ENCODE results near the gene ZNF530.

ZNF530 gene

GRCh38 chr19:57570707-57571106 lies 29.0 kb upstream of the ZNF530 start:
- Histone ChIP-seq H3K27ac (ENCODE audit: low read depth, low read length) (no peak overlapping the region), H3K4me3 (ENCODE audit: low read depth in 1 of 5, low read length in 5 of 5) (peak overlapping the region in 4 of 5 donors; percentile 10 to 93 (median 52)), H3K9ac (ENCODE audit: low read length in 5 of 5) (no peak overlapping the region), H3K9me3 (ENCODE audit: control insufficient read depth in 5 of 5, low read length in 5 of 5) (peaks cover 71 to 98% (median 95%) of the 10 kb centered on the region in 5 donors), H3K36me3 (ENCODE audit: control insufficient read depth in 5 of 5, insufficient read depth in 5 of 5, low read length in 5 of 5) (peaks cover 33 to 45% (median 40%) of the 10 kb centered on the region in 5 donors), H3K4me1 (ENCODE audit: control insufficient read depth in 5 of 5, insufficient read depth in 5 of 5, low read length in 5 of 5) (peaks cover 0 to 11% (median 0%) of the 10 kb centered on the region in 5 donors), H3K27me3 (ENCODE audit: control insufficient read depth in 5 of 5, insufficient read depth in 4 of 5, low read length in 5 of 5) (peaks cover 0 to 10% (median 0%) of the 10 kb centered on the region in 5 donors)

GRCh38 chr19:57572415-57572947 lies 27.2 kb upstream of the ZNF530 start:
- Histone ChIP-seq H3K36me3 (ENCODE audit: control insufficient read depth in 5 of 5, insufficient read depth in 5 of 5, low read length in 5 of 5) (peaks cover 33 to 58% (median 50%) of the 10 kb centered on the region in 5 donors), H3K4me1 (ENCODE audit: control insufficient read depth in 5 of 5, insufficient read depth in 5 of 5, low read length in 5 of 5) (peaks cover 0 to 11% (median 2%) of the 10 kb centered on the region in 5 donors), H3K27ac (ENCODE audit: low read depth, low read length) (no peak overlapping the region), H3K9ac (ENCODE audit: low read length in 5 of 5) (peak overlapping the region in 1 of 5 donors; percentile 91), H3K27me3 (ENCODE audit: control insufficient read depth in 5 of 5, insufficient read depth in 4 of 5, low read length in 5 of 5) (peaks cover 0 to 10% (median 0%) of the 10 kb centered on the region in 5 donors), H3K4me3 (ENCODE audit: low read depth in 1 of 5, low read length in 5 of 5) (peak overlapping the region; percentile 26 to 93 (median 45)), H3K9me3 (ENCODE audit: control insufficient read depth in 5 of 5, low read length in 5 of 5) (peaks cover 69 to 97% (median 93%) of the 10 kb centered on the region in 5 donors)

- Histone ChIP-seq H3K27me3 (ENCODE audit: control insufficient read depth in 5 of 5, insufficient read depth in 4 of 5, low read length in 5 of 5) (peaks cover 0 to 10% (median 0%) of the 10 kb centered on the region in 5 donors), H3K9me3 (ENCODE audit: control insufficient read depth in 5 of 5, low read length in 5 of 5) (peaks cover 52 to 60% (median 59%) of the 10 kb centered on the region in 5 donors), H3K4me3 (ENCODE audit: low read depth in 1 of 5, low read length in 5 of 5) (peak overlapping the region; percentile 32 to 93 (median 59)), H3K4me1 (ENCODE audit: control insufficient read depth in 5 of 5, insufficient read depth in 5 of 5, low read length in 5 of 5) (peaks cover 14 to 18% (median 16%) of the 10 kb centered on the region in 5 donors), H3K27ac (ENCODE audit: low read depth, low read length) (no peak overlapping the region), H3K9ac (ENCODE audit: low read length in 5 of 5) (no peak overlapping the region), H3K36me3 (ENCODE audit: control insufficient read depth in 5 of 5, insufficient read depth in 5 of 5, low read length in 5 of 5) (peaks cover 32 to 53% (median 48%) of the 10 kb centered on the region in 5 donors)
Measured at GRCh38 chr19:57576661-57577060, 23.0 kb upstream of the ZNF530 start.

- Histone ChIP-seq H3K9me3 (ENCODE audit: control insufficient read depth in 5 of 5, low read length in 5 of 5) (peaks cover 34 to 48% (median 39%) of the 10 kb centered on the region in 5 donors), H3K27ac (ENCODE audit: low read depth, low read length) (peak within 1 kb of the TSS; percentile 46), H3K4me3 (ENCODE audit: low read depth in 1 of 5, low read length in 5 of 5) (peak within 1 kb of the TSS; percentile 73 to 98 (median 92)), H3K9ac (ENCODE audit: low read length in 5 of 5) (peak within 1 kb of the TSS in 4 of 5 donors; percentile 70 to 91 (median 88)), H3K4me1 (ENCODE audit: control insufficient read depth in 5 of 5, insufficient read depth in 5 of 5, low read length in 5 of 5) (peaks cover 3 to 25% (median 22%) of the 10 kb centered on the region in 5 donors), H3K27me3 (ENCODE audit: control insufficient read depth in 5 of 5, insufficient read depth in 4 of 5, low read length in 5 of 5) (no peaks in the 10 kb centered on the region), H3K36me3 (ENCODE audit: control insufficient read depth in 5 of 5, insufficient read depth in 5 of 5, low read length in 5 of 5) (peaks cover 13 to 34% (median 29%) of the 10 kb centered on the region in 5 donors)
Measured at GRCh38 chr19:57578487-57579205, 21.0 kb upstream of the ZNF530 start, which contains the start of gene ZNF416. TSS of gene ZNF416 (minus strand) at chr19:57578911. CDS start at chr19:57578704, 207 bp downstream.

- no peak overlapping the region for H3K27ac ChIP-seq (ENCODE audit: low read depth, low read length)
- H3K27me3 ChIP-seq (ENCODE audit: control insufficient read depth in 5 of 5, insufficient read depth in 4 of 5, low read length in 5 of 5), result no peaks in the 10 kb centered on the region
- H3K4me1 ChIP-seq (ENCODE audit: control insufficient read depth in 5 of 5, insufficient read depth in 5 of 5, low read length in 5 of 5), result peaks cover under 1 to 27% (median 27%) of the 10 kb centered on the region in 5 donors
- H3K4me3 ChIP-seq (ENCODE audit: low read depth in 1 of 5, low read length in 5 of 5), result peak overlapping the region; percentile 8 to 93 (median 78)
- no peak overlapping the region for H3K9ac ChIP-seq (ENCODE audit: low read length in 5 of 5)
- peaks cover 8 to 33% (median 23%) of the 10 kb centered on the region in 5 donors for H3K9me3 ChIP-seq (ENCODE audit: control insufficient read depth in 5 of 5, low read length in 5 of 5)
- H3K36me3 ChIP-seq (ENCODE audit: control insufficient read depth in 5 of 5, insufficient read depth in 5 of 5, low read length in 5 of 5), result peaks cover 0 to 6% (median 2%) of the 10 kb centered on the region in 5 donors
Measured at GRCh38 chr19:57583104-57583520, 16.6 kb upstream of the ZNF530 start.

GRCh38 chr19:57583521-57584416 lies 15.9 kb upstream of the ZNF530 start, which contains the start of gene ZIK1:
TSS of gene ZIK1 (plus strand) at chr19:57584145. CDS start at chr19:57584357, 212 bp downstream.
- H3K9ac ChIP-seq (ENCODE audit: low read length in 5 of 5), result peak within 1 kb of the TSS in 3 of 5 donors; percentile 32 to 67 (median 65)
- H3K9me3 ChIP-seq (ENCODE audit: control insufficient read depth in 5 of 5, low read length in 5 of 5), result peaks cover 13 to 40% (median 29%) of the 10 kb centered on the region in 5 donors
- no peak within 1 kb of the TSS for H3K27ac ChIP-seq (ENCODE audit: low read depth, low read length)
- H3K4me3 ChIP-seq (ENCODE audit: low read depth in 1 of 5, low read length in 5 of 5), result peak within 1 kb of the TSS; percentile 74 to 93 (median 78)
- H3K4me1 ChIP-seq (ENCODE audit: control insufficient read depth in 5 of 5, insufficient read depth in 5 of 5, low read length in 5 of 5), result peaks cover 0 to 24% (median 22%) of the 10 kb centered on the region in 5 donors
- H3K27me3 ChIP-seq (ENCODE audit: control insufficient read depth in 5 of 5, insufficient read depth in 4 of 5, low read length in 5 of 5), result no peaks in the 10 kb centered on the region
- H3K36me3 ChIP-seq (ENCODE audit: control insufficient read depth in 5 of 5, insufficient read depth in 5 of 5, low read length in 5 of 5), result peaks cover 0 to 12% (median 9%) of the 10 kb centered on the region in 5 donors

- Histone ChIP-seq H3K36me3 (ENCODE audit: control insufficient read depth in 5 of 5, insufficient read depth in 5 of 5, low read length in 5 of 5) (peaks cover 20 to 37% (median 34%) of the 10 kb centered on the region in 5 donors), H3K9ac (ENCODE audit: low read length in 5 of 5) (no peak overlapping the region), H3K4me1 (ENCODE audit: control insufficient read depth in 5 of 5, insufficient read depth in 5 of 5, low read length in 5 of 5) (peaks cover 7 to 18% (median 18%) of the 10 kb centered on the region in 5 donors), H3K27me3 (ENCODE audit: control insufficient read depth in 5 of 5, insufficient read depth in 4 of 5, low read length in 5 of 5) (peaks cover 0 to 2% (median 0%) of the 10 kb centered on the region in 5 donors), H3K4me3 (ENCODE audit: low read depth in 1 of 5, low read length in 5 of 5) (peak overlapping the region in 4 of 5 donors; percentile 18 to 45 (median 34)), H3K9me3 (ENCODE audit: control insufficient read depth in 5 of 5, low read length in 5 of 5) (peaks cover 44 to 78% (median 67%) of the 10 kb centered on the region in 5 donors), H3K27ac (ENCODE audit: low read depth, low read length) (no peak overlapping the region)
Measured at GRCh38 chr19:57587529-57587928, 12.2 kb upstream of the ZNF530 start.

GRCh38 chr19:57599377-57599760 lies 316 bp upstream of the ZNF530 start:
- Histone ChIP-seq H3K9me3 (ENCODE audit: control insufficient read depth in 5 of 5, low read length in 5 of 5) (peaks cover 6 to 24% (median 15%) of the 10 kb centered on the region in 5 donors), H3K27me3 (ENCODE audit: control insufficient read depth in 5 of 5, insufficient read depth in 4 of 5, low read length in 5 of 5) (no peaks in the 10 kb centered on the region), H3K4me3 (ENCODE audit: low read depth in 1 of 5, low read length in 5 of 5) (peak overlapping the region; percentile 78 to 97 (median 92)), H3K9ac (ENCODE audit: low read length in 5 of 5) (peak overlapping the region in 3 of 5 donors; percentile 65 to 86 (median 78)), H3K27ac (ENCODE audit: low read depth, low read length) (no peak overlapping the region), H3K36me3 (ENCODE audit: control insufficient read depth in 5 of 5, insufficient read depth in 5 of 5, low read length in 5 of 5) (peaks cover 1 to 12% (median 8%) of the 10 kb centered on the region in 5 donors), H3K4me1 (ENCODE audit: control insufficient read depth in 5 of 5, insufficient read depth in 5 of 5, low read length in 5 of 5) (peaks cover 0 to 16% (median 14%) of the 10 kb centered on the region in 5 donors)

GRCh38 chr19:57606931-57607330 lies 7.2 kb downstream of the ZNF530 start:
- H3K27me3 ChIP-seq (ENCODE audit: control insufficient read depth in 5 of 5, insufficient read depth in 4 of 5, low read length in 5 of 5), result no peaks in the 10 kb centered on the region
- peaks cover 20 to 44% (median 33%) of the 10 kb centered on the region in 5 donors for H3K36me3 ChIP-seq (ENCODE audit: control insufficient read depth in 5 of 5, insufficient read depth in 5 of 5, low read length in 5 of 5)
- H3K9me3 ChIP-seq (ENCODE audit: control insufficient read depth in 5 of 5, low read length in 5 of 5), result peaks cover 37 to 69% (median 51%) of the 10 kb centered on the region in 5 donors
- H3K4me1 ChIP-seq (ENCODE audit: control insufficient read depth in 5 of 5, insufficient read depth in 5 of 5, low read length in 5 of 5), result peaks cover 0 to 10% (median 0%) of the 10 kb centered on the region in 5 donors
- peak overlapping the region in 1 of 5 donors; percentile 16 for H3K9ac ChIP-seq (ENCODE audit: low read length in 5 of 5)
- peak overlapping the region in 3 of 5 donors; percentile 6 to 14 (median 12) for H3K4me3 ChIP-seq (ENCODE audit: low read depth in 1 of 5, low read length in 5 of 5)
- no peak overlapping the region for H3K27ac ChIP-seq (ENCODE audit: low read depth, low read length)

All from subcutaneous abdominal adipose tissue (tissue), 5 donors.